NCI-H2227 treated with DMSO at 0.1 percent for 48 hours (cell line): ENCODE measurements around the gene LNX1.
A peak's percentile ranks its signal among the peaks of the same experiment; 100 is the strongest.
"Not testable (repeated sequence)": the region's sequence is repeated elsewhere in the genome, so short reads cannot be mapped to it uniquely, and the experiment has no call there.

Experiments used
- DNase-seq: peaks from one replicate; lab custom pipeline; 2025; lab: John Stamatoyannopoulos, UW

LNX1 gene

DNA sequence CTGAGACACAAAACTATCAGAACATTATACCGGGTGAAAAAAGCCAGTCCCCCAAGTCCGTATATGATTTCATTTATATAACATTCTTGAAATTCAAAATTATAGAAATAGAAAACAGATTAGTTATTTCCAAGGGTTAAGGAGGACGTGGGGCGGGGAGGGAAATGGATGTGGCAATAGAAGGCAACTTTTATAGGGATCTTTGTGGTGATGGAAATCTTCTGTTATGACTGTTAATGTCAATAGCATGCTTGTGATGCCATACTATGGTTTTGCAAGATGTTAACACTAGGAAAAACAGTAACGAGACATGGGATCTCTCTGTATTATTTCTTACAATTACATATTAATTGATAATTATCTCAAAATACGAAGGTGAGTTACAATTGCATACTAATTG, 96.4 kb downstream of the LNX1 start:
- no peak for DNase-seq

DNA sequence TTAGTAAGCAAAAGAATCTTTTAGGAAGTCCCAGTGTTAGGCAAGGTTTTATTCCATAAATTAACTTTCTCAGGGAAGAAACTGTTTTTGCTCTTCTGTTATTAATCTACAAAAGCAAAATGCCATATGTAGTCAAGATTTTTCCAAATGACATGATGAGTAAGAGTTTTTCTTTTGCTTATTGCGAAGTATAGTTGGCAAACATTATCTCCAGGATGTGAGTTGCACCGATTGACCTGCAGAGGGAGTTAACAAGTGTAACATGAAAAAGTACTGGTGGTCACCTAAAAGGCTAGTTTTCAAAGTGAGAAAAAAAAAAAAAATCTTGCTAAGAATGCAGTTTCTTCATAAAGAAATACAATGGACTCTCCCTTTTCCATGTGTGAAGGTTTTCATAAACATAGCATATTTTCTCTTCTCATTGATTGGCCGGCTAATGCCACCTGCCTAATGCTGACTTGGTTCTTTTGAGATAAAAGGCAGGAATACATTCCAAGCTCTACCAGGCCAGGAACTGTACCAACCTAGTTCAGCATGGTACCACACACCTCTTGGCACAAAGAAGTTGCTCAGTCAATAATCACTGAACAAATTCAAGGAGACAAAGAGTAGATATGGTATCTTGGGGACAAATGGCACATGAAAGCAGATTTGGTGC, 100.2 kb downstream of the LNX1 start:
- peak; percentile 14 for DNase-seq

DNA sequence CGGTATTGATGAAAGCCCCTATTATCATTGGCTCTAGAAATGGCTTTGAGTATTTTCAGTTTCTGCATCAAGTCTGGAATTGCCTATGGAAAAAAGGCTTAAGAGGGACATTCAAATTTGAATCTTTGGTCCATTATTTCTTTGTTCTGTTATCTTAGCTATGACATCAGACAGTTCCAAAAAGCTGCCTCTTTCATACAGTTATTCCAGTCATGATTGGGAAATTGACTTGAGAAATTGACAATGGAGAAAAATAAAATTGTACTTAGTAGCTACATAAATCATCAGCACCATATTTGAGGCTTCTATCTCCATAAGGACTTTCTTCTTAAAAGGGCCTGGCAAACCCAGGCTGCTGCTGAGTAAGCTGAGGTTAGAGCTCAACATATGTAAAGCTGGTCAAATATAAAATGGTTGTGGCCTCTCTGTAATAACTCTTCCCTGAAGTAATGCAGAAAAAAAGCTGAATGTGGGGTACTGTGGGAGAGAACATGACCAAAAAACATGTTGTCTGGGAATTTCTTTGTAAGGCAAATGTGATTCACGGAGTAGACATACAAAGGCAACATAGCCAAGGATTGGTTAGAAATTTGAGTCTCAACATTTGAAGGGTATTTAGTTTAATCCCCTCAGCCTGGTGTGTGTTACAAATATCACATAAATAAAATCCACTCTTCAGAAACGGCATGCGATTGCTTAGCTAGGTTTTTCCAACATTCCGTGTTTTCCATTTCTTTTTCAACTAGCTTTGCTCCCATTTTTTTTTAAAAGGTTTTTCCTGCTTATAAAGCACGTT, 100.9 kb downstream of the LNX1 start:
- DNase-seq, result no peak

DNA sequence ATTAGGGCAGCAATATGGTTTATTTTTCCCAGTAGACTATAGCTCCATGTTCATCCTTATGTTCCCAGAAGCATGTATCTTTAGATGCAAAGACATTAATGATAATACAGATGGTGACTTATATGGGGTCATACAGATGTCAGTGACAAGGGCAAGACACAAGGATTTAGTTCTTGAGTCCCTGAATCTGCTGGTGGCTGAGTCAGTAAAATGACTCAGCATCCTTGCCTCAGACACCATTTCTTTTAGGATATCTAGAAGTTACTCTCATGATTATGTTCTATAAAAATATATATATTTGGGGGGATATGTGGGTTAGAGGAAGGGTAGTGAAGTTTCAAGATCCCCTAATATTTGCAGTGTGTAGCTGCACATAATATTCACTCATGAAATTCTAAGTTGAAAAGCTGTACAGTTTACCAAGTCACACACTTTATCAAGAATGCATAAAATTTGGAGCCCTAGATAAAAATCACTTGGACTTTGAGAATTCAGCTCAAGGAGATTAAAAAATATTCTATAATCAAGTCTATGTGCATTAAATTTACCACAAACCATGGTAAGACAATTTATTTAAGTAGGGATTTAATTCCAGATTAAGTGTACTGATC, 101.9 kb downstream of the LNX1 start:
- DNase-seq, result no peak

DNA sequence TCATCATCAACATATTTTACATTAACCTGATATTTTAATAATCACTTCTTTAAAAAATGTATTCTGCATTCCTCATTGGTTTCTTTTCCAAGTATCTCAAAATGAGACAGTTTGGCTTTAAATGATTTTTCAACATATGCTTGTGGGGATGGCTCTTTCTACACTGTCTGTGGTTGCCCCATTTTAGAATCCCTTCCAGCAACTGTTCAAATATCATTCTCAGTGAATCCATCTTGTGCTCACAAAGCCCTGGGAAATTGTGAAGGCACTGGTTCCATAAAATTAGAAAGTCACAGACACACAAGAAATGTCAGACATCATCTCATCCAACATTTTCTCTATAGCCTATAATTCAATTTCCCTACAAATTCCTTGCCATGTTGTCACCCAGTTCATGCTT, 103.5 kb downstream of the LNX1 start:
- DNase-seq, result no peak

DNA sequence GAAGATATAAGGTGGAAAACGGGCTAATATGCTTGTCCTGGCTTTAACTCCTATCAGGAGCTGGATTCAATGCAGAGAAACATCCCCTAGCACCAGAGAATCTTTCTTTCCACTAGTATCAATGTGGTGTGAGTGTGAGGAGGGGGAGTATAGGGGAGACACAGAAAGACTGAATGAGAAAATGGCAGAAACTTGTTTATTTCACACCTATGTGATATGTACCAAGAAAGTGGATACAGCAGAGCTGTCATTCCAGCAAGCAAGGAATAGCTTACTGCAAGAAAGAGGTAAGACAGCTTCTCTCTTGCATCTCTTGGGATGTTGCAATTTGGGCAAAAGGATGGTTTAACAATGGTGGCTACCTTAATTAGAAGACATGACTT, 105.6 kb downstream of the LNX1 start:
- no peak for DNase-seq

DNA sequence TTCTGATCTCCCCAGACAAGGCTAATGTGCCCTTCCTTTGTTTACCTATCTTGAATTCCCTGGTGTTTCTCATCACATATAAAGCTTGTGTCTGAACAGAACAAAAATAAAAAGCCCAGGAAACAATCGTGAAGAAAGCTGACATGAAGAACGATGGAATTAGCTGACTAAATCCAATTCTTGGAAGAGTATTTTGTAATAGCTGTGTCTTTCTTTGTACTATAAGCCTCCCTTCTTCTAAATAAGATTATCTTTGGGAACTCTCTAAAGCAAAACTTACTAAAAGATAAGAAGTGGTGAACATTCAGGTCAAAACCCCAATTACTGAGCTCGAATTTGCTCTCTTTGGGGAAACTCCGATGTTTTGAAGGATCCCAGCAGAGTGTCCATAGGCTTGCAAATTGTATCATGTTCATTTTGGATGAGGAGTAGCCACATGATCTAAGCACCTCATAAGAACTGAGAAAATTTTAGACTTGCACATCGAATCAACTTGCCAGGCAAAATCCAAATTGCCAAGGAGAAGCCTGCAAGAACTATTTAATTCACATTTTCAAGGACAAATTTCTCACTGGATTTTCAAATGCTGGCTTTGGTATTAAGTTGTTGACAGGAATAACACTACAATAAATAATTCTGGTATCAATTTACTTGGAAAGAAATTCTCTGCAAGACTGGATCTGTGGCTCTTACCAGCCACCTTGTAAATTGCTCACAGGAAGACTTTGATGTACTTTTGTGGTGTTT, 106.2 kb downstream of the LNX1 start:
- DNase-seq, result no peak

DNA sequence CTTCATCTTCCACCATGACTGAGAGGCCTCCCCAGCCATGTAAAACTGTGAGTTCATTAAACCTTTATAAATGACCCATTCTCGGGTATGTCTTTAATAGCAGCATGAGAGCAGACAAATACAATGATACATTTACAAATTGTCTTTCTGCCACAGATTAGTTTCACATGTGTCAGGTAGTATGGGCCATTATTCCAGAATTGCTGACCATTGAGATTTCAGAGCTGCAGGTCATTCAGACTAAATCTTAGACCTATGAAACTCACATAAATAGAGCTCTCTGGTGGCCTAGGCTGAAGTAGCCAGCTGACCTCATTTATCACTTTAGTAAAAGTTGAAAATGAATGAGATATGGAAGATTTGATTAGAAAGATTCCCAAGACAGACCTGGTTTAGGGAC, 108.0 kb downstream of the LNX1 start:
- DNase-seq, result no peak

DNA sequence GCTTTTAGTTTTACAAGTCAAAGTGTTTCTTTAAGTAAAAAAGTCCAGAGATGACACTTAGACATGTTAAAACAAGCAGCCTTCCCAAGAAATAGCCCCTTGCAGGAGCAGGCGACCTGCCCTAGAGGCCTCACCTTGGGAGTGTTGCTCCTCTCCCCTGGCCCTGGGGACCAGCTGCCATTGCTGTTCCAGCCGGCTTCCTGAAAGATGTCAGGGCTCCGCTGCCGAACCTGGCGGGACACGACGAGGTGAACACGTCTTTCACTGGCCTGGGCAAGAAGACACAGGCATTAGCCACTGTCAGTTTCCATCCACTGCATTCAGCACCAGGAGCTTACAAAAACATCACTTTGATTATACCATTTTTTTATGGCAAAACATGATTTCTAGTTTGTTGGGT, 109.7 kb downstream of the LNX1 start:
- DNase-seq, result no peak

DNA sequence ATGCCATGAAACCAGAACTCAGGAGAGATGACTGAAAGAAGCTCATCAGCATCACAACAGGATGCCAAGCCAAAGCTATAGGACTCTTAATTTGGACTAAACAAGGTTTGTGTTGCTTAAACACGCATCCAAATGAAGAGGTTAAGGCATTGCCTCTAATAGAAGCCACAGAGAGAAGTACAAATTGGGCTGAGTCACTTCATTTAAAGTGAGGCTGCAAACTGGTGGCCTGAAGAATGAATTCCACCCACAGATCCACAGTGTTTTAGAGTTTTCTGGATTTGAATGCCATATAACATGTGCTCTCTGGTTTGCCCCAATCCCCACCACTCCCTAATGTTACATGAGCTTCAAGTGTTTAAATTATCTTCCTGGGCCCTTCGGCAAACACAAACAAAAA, 110.4 kb downstream of the LNX1 start:
- DNase-seq, result no peak

DNA sequence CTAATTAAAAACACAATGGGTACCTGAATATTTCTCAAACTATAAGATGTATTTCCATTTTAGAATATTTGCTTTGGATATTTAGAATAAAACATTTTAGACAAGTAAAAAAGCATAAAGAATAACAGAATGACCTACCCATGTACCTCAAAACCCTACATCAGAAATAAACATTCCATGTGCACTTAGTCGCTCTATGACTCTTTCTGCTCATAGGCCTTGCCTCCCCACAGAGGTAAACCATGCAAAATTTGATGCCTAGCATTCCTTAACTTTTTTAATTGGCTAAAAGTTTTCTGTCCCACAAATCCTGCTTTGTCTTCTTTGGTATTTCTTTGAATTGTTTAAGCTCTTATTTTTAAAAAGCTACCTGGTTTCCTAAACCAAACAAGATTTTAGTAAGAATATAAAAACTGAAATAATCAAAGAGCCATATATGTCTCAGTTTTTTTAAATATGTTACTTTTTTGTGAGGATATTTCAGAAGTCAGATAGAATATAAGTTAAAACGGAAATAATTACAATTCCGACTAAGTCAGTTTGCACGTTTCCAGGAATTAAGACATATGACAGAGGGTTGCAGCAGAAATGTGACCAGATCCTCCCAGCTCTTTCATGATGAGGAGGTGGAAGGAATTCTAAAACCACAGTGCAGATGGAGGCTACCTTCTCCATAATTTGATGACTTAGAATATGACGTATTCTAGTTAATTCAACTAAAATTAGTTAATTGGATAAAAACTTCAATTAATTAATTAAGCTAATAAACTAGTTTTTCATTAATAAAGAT, 111.4 kb downstream of the LNX1 start:
- DNase-seq, result no peak

DNA sequence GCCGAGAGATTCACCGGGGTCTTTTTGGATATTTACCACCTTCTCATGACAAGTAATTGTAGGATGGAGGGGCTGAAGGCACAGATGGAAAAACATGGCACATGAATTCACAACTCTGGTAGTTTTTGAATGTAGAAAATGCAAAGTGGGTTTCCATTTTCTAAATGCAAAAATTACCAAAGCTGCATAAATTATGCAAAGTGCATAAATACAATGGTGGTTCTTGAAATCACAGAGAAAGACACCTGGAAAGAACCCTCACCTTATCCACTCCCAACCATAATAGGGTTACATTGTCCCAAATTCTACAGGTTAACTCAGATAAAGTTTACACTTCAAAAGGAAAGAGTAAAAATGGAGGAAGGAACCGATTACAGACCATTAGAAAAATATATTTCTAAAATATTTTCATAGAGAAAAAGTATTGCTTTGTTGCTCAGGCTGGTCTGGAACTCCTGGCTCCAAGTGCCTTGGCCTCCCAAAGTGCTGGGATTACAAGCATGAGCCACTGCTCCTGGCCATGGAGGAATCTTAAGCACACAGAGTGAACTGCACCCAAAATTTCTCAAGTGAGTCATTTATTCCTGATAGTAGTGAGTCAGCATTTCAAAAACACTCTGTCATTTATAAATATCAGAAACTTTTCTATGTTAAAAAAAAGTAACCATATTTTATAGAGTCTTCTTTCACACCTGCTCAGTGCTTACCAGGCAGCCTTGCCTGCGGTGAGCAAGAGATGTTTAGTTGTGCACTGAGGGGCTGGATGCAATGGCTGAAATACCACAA, 112.4 kb downstream of the LNX1 start:
- no peak for DNase-seq

DNA sequence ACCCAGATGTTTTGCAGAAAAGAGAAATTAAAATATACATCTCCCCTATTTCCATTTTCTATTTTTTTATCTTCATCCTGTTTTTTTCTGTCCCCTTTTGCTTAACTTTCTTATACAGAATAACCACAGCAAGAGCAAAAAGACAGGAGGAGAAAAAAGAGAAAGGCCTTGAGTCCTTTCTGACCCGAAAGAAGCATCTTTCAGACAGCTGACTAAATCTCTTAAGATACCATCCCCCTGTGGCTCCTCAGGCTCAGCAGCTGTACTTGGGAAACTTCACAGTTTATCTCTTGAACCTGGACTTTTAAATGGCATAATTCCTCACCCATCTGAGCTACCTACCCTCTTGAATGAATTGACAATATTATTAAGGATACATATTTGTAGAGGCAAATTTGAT, 113.7 kb downstream of the LNX1 start:
- DNase-seq, result no peak

DNA sequence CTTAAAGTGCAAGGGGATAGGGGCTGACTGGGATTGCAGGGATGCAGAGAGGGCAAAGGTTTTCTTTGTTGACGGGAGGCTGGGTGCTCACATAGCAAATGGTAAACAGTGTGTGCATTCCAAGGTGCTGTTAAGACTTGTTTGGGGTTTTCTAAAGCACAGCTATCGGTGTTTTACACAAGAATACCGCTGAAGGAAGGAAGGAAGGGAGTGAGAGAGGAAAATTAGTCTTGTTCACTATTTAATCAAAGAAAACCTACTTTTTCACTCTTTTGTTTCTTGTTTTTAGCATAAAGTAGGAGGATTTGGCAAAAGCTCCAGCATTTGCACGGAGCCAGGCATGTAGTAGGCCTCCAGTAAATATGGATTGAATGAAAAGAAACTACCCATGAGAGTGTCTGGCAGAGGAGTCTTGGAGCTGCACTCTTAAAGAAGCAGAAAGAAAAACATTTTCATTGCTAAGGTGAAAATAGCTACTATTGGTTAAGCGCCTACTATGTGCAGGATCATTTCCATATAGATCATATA, 114.2 kb downstream of the LNX1 start:
- no peak for DNase-seq

DNA sequence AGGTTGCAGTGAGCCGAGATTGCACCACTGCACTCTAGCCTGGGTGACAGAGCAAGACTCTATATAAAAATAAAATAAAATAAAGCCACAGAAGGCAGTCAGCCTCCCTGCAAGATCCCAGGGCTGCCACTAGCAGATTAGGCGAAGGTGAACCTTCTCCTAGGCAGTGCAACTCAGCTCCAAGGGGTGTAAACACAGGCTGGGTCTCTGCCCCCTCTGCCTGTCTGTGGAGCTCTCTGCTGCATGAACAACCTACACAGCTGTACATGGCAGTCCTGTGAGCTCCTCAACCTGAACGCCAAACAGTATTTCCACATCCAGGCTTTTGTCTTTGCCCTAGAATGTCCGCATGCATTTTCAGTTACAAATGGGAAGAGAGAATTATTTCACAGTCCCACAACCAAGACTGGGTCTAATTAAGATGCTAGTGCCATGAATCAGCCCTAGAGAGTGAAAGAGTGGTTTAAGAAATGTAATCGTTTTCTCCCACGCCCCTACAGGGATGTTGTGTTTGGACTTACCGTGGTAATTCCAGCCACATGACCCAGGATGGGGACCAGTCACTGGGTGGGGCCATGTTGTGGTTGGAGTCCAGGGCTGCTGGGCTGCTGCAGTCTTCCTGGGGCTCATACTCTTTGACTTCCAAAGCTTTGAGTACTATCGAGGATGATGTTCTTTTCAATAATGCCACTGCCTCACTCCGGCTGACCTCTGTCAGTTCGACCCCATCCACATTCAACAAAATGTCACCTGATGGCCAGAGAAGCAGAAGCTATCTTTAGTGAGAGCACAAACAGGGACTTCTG, 114.9 kb downstream of the LNX1 start:
- no peak for DNase-seq

DNA sequence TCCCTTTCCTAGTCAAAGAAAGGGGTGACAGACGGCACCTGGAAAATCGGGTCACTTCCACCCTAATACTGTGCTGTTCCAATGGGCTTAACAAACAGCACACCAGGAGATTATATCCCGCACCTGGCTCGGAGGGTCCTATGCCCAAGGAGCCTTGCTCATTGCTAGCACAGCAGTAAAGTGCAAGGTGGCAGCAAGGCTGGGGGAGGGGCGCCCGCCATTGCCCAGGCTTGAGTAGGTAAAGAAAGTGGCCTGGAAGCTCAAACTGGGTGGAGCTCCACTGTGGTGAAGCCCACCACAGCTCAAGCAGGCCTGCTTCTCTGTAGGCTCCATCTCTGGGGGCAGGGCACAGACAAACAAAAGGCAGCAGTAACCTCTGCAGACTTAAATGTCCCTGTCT, 124.7 kb downstream of the LNX1 start:
- not testable (repeated sequence) for DNase-seq

DNA sequence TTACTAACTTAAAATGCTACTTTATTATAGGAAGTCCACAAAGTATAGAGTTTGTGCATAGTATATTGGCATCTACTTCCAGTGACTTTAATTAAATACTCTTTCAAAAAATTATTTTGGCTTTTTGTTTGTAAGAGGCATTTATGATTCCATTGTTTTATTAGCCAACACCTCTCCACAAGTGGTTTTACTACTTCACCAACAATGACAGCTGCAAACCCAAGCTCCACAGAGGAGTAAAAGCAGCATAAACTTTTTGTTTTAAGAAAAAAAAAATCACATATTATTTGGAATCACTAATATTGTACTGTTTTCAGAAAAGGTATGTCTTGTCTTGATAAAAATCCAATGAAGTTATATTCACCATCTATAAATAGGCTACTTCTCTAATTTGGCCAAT, 125.4 kb downstream of the LNX1 start:
- no peak for DNase-seq

DNA sequence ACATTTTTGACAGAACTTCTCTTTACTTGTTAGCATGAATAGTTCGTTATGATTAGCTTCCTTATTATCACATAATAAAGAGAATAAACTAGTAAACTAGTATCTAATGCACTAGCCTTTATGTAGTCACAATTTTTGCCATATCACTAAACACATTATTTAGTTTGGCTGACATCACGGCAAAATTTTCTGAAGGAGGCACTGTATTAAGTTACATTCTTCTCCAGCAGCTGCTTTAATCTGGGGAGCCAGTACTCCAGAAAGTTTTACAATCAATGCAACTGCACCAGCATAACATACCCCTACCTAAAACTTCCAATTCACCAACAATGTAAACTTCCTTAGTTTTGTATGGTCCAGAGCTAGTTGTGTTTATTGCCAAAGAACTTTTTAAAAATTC, 126.0 kb downstream of the LNX1 start:
- no peak for DNase-seq

DNA sequence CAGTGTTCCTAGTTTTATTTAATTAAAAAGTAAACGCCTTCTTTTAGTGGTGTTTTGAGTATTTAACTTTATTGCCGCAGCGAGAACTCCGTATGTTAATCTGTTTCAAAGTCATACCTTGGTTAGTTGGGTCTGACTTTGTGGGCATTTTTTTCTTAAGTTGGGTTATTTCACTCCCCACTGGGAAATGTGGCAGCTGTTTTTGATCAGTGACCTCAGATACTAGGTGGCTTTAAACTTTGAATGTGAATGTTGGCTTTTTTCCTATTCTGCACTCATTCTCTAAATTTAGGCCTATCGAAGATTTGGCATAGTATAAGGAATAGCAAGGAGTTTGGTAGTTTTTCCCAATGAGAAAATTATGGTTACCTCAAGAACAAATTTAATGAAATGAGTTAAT, 127.9 kb downstream of the LNX1 start:
- no peak for DNase-seq

DNA sequence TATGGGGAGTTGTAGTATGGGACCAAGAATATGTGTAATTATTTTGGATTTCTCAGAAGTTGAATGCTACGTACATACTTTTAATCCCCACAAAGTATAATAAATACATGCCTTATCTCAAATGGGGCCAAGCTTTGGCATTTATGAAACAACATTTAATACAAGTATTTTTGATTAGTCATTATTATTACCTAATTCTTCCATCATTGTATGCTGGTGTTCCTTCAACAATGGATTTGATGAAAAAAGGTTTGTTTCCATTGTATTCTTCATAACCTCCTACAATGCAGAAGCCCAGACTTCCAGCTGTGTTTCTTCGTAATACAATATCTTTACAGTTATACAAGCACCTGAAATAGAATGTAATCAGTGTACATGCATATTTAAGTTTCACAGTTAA, 130.0 kb downstream of the LNX1 start:
- no peak for DNase-seq
